ENCODE measurements around the gene RNF34.

The RNF34 gene

GRCh38 chr12:121468499-121468801 lies 68.5 kb downstream of the RNF34 start:
- no peak for DNase-seq

- no peak for DNase-seq
Observed at GRCh38 chr12:121470751-121471150, 70.8 kb downstream of the RNF34 start.

GRCh38 chr12:121472150-121472905 lies 72.4 kb downstream of the RNF34 start:
- DNase-seq = no peak
